ENCODE results near the gene ZFAND3.
"Not testable (repeated sequence)": the region's sequence is repeated elsewhere in the genome, so short reads cannot be mapped to it uniquely, and the experiment has no call there.

The ZFAND3 gene

GRCh38 chr6:37974943-37975342, 155.4 kb downstream of the ZFAND3 start:
- no peak for DNase-seq

DNA sequence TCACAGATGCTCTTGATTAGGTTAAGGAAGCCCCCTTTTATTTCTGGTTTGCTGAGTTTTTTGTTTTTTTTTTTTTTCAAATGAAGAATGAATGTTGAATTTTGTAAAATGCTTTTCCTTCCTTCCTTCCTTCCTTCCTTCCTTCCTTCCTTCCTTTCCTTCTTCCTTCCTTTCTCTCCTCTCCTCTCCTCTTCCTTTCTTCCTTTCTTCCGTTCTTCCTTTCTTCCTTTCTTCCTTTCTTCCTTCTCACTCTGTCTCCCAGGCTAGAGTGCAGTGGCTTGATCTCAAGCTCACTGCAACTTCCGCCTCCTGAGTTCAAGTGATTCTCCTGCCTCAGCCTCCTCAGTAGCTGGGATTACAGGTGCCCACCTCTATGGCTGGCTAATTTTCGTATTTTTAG, 158.2 kb downstream of the ZFAND3 start:
- DNase-seq: no peak

GRCh38 chr6:37979392-37980221, 160.1 kb downstream of the ZFAND3 start:
- DNase-seq: no peak

GRCh38 chr6:37980222-37980595, 160.7 kb downstream of the ZFAND3 start:
- no peak for DNase-seq

GRCh38 chr6:37981626-37982025, 162.1 kb downstream of the ZFAND3 start:
- DNase-seq: no peak

GRCh38 chr6:37982317-37982716, 162.8 kb downstream of the ZFAND3 start:
- no peak for DNase-seq

DNA sequence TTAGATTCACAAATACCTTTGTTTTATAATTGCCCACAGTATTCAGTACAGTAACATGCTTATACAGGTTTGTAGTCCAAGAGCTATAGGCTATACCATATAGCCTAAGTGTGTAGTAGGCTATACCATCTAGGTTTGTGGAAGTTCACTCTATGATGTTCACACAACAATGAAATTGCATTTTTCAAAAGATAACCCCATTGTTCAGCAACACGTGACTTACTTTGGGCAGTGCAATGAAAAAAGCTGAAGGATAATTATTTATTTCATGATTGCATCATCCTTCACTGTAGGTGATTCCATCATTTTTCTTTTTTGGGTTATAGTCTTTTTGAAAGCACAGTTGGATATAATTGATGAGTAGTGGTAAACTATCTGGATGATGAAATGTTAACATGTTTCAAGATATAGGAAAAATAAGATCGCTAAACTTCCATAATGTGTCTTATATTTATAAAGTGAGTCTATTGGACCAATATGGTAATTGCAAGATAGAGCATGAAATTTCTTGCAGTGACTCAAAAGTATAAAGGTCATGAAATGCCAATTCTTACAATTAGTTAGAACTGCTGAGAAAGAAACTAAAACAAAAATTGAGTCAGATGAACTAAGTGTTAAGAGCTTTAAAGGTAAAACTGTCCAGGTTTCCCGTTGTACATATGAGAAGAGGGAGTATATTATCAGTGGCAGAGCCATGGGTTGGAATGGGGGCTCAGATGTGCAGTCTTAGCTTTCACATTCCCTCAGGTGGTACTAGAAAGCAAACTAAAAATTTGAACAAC, 164.4 kb downstream of the ZFAND3 start:
- DNase-seq: no peak

- DNase-seq: no peak
These were observed 165.1 kb downstream of the ZFAND3 start for GRCh38 chr6:37984578-37984977.

DNA sequence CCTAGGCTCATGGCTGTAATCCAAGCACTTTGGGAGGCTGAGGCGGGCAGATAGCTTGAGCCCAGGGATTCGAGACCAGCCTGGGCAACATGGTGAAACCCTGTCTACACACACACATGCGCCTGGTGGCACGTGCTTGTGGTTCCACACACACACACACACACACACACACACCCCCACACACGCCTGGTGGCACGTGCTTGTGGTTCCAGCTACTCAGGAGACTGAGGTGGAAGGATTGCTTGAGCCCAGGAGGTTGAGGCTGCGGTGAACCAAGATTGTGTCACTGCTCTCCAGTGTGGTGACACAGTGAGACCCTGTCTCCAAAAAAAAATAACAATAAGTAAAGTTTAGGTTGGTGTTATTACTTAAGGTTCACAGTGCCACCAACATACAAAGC, 165.8 kb downstream of the ZFAND3 start:
- DNase-seq: peak; percentile 15

DNA sequence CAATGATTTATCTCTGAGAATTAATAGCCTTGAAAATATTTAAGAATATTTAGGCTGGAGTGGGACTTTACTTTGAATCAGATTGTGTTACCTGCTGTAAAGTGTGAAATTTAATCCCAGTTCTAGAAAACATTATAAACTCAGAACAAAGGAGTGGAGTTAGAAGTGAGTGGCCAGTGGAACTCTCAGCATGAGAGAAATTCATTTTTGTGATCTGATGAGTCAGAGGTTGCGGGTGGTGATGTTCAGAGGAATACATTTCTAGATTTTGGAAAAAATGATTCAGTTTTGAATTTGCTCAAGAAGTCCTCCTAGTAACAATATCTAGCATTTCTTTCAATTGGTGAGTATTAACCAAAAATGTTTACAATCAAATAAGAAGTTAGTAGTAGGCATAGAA, 167.5 kb downstream of the ZFAND3 start:
- DNase-seq: no peak

GRCh38 chr6:37987559-37987958, 168.0 kb downstream of the ZFAND3 start:
- no peak for DNase-seq

DNA sequence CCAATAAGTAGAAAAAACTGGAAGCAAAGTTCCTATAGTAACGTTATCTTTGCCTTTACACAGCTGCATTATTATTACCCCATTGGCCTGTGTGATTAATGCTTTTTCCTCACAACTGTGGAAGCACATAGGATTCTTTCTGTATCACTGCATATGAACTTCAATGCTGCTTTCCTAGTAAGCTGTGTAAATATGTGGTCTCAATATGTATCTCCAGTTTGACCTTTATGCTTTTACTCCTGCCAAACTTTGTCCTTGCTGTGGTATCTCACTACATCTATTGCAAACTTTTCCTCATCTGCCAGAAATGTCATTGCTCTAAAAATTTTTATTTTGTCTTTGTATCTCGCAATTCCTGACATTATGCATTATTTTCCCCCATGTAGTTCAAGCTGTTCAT, 168.6 kb downstream of the ZFAND3 start:
- no peak for DNase-seq

- DNase-seq: no peak
These were observed 169.2 kb downstream of the ZFAND3 start for GRCh38 chr6:37988696-37989095.

DNA sequence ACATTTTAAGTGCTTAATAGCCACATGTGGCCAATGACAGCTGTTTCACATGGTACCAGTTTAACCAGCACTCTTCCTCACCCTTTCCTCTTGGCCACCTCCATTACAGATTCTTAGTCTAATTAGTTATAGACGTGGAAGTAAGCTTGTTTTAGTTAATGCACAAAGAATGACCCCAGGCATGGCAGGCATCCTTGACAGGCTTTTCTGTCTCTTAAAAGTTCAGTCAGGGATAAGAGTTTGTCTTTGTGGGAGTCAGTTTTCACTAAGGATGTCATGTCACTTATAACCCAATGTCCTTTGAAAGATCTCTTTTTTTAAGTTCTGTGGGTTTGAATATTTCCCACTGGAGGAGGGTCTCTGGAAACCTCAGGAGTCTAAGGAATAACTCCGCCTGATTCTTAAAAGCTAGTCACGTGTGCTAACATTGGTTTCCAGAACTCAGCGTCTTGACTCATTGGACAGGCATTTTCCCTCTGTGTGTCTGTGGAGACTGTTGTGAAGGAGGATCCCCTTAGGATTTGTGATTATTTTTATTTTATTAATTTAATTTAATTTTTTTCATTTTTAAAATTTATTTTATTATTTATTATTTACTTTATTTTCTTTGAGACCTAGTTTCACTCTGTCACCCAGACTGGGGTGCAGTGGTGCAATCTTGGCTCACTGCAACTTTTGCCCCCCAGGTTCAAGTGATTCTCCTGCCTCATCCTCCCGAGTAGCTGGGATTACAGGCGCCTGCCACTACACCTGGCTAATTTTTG, 171.4 kb downstream of the ZFAND3 start:
- DNase-seq: no peak

- DNase-seq: no peak
These were observed 173.2 kb downstream of the ZFAND3 start for GRCh38 chr6:37992749-37993148.

DNA sequence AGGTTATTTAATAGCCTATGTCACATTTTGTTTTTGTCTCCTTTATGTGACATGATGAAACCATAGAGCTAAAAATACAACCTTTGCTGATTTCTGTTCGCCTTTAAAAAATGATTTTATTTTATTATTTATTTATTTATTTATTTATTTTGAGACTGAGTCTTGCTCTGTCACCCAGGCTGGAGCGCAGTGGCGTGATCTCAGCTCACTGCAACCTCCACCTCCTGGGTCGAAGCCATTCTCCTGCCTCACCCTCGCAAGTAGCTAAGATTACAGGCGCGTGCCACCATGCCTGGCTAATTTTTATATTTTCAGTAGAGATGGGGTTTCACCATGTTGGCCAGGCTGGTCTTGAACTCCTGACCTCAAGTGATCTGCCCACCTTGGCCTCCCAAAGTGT, 173.7 kb downstream of the ZFAND3 start:
- not testable (repeated sequence) for DNase-seq

- no peak for DNase-seq
These were observed 174.1 kb downstream of the ZFAND3 start for GRCh38 chr6:37993596-37993995.

DNA sequence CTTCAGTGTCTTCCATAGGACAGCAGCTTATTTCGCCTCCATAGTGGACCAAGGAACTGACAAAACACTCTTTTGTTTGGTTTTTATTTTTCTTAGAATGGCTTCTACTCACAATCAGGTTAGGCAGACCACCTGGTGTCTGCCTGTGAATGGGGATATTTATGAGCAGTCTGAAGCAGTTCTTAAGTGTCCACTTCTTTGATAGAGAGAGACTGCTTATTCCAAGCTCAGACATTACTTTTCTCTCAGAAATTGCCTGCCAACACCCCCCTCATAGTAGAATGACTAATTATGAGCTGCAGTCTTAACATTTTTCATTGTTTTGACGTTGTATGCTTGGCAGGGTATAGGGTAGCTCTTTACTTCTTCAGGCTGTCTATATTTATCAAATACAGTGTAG, 174.7 kb downstream of the ZFAND3 start:
- DNase-seq: no peak

DNA sequence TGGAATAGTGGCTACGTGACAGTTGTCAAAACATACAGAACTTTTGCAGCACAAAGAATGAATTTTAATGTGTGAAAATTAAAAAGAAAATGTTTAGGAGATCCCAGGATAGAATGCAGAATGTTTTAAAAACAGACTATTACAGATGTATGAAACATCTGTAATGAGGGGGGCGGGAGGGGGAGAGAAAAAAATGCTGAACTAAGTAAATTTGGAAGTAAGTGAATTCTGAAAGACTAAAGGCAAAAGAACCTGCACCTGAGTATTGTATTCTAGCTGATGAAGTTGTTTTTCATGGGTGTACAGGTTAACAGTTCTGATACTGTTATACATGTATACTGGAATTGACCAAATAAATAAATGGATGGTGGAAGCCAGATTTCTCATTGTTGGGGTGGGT, 178.8 kb downstream of the ZFAND3 start:
- DNase-seq: no peak

DNA sequence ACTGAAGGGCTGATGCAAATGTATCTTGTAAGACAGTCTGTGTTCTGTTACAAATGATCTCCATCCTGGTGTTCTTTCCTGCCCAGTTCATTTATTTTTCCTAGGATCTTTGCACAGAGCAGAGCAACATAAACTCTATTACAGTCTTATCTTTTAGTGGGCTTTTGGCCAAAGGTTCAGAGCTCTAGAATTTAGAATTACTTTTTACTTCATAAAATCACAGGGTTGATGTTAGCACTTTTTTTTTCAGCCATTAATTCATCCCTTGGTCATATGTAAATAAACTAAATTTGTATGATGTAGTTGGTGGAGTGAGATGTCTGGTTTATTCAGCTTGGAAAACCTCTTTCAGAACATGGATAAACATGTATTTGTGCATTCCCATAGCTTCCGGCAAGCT, 181.9 kb downstream of the ZFAND3 start:
- DNase-seq: no peak

GRCh38 chr6:38004908-38005307, 185.4 kb downstream of the ZFAND3 start:
- DNase-seq: no peak

GRCh38 chr6:38011937-38012336, 192.4 kb downstream of the ZFAND3 start:
- no peak for DNase-seq

GRCh38 chr6:38012573-38012972, 193.0 kb downstream of the ZFAND3 start:
- DNase-seq: peak; percentile 17

DNA sequence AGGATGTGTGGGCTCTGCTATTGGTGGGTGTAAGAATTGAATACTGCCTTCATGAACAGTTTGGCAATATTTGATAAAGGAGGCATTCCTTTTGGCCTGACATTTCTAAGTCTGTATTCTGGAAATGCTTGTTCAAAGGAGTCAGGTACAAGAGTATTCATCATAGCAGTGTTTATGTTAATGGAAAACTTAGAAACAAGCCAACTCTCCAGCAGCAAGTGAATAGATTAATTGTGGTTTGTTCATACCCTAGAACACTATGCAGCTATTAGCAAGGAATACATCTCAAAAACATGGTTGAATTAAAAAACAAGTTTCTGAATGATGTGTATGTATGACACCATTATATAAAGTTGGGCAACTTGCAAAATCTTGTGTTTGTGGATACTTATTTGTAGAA, 195.8 kb downstream of the ZFAND3 start:
- DNase-seq: no peak
